ENCODE data around the gene IL34.

The IL34 gene

GRCh38 chr16:70600730-70601129, 45.6 kb upstream of the IL34 start:
- Histone ChIP-seq H3K9me3 (ENCODE audit: low read length) (no peaks in the 10 kb centered on the region), H3K4me3 (ENCODE audit: low read depth, low read length, poor library complexity, severe bottlenecking) (no peak overlapping the region), H3K27me3 (ENCODE audit: insufficient read depth, low read length) (no peaks in the 10 kb centered on the region; the same call in 1 of the 2 replicates), H3K9me2 (ENCODE audit: low read depth, low read length) (no peaks in the 10 kb centered on the region), H3K79me2 (ENCODE audit: insufficient read depth, low read length) (no peaks in the 10 kb centered on the region), H3K4me2 (ENCODE audit: low read length) (no peak overlapping the region), H3K4me1 (ENCODE audit: insufficient read depth, low read length, severe bottlenecking) (no peaks in the 10 kb centered on the region), H3K9ac (ENCODE audit: low read length) (no peak overlapping the region), H3K27ac (ENCODE audit: low read depth, low read length, poor library complexity, severe bottlenecking) (no peak overlapping the region), H4K20me1 (ENCODE audit: insufficient read depth, low read length) (no peaks in the 10 kb centered on the region), H3K36me3 (ENCODE audit: insufficient read depth, low read length) (no peaks in the 10 kb centered on the region), H3F3A (ENCODE audit: insufficient read depth, low read length) (no peaks in the 10 kb centered on the region), H2AFZ (ENCODE audit: low read length) (no peak overlapping the region)
- TF ChIP-seq EZH2 (IDR thresholded peaks at IDR 0.05; ENCODE audit: borderline replicate concordance, low read length) (no peak), CTCF (IDR thresholded peaks at IDR 0.05; ENCODE audit: low read length) (no peak)

DNA sequence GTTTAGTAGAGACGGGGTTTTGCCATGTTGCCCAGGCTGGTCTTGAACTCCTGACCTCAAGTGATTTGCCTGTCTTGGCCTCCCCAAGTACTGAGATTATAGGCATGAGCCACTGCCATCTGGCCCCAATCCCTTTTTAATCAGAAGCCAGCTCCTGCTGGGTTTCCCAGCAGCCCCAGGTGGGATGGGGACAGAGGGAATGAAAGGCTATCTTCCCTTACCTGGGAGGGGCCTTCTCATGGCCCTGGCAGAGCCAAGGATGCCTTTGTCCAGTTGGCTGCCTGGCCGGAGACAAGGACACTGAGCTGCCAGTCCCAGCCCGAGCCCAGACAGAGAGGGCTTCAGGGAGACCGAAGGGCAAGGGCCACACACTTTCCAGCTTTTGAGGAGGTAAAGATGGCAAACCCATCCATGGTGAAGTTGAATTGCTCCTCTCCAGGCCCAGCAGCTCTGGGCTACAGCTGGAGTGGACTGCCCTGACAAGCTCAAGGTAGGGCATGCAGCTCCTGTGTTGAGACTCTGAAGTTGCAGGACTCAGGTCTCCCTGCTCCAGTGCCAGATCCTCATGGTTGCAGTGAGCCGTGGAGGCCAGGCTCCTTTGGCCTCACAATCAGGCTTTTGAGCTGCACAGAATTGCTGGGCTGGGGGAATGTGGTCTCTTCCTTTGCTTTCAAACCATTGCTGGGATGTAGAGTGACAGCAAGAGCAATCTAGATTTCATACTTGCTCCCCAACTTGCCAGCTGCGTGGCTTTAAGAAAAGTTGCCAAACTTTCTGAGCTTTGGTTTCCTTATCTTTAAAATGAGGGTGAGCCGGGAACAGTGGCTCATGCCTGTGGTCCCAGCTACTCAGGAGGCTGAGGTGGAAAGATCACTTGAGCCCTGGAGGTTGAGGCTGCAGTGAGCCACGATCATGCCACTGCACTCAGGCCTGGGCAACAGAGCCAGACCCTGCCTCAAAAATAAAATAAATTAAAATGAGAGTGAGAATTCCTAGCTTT, 44.5 kb upstream of the IL34 start:
- Histone ChIP-seq H3K9me3 (ENCODE audit: low read length) (no peaks in the 10 kb centered on the region), H2AFZ (ENCODE audit: low read length) (no peak overlapping the region), H3F3A (ENCODE audit: insufficient read depth, low read length) (no peaks in the 10 kb centered on the region), H3K27ac (ENCODE audit: low read depth, low read length, poor library complexity, severe bottlenecking) (no peak overlapping the region), H3K4me2 (ENCODE audit: low read length) (no peak overlapping the region), H3K9ac (ENCODE audit: low read length) (no peak overlapping the region), H3K4me1 (ENCODE audit: insufficient read depth, low read length, severe bottlenecking) (no peaks in the 10 kb centered on the region), H3K36me3 (ENCODE audit: insufficient read depth, low read length) (no peaks in the 10 kb centered on the region), H3K27me3 (ENCODE audit: insufficient read depth, low read length) (no peaks in the 10 kb centered on the region; the same call in 1 of the 2 replicates), H4K20me1 (ENCODE audit: insufficient read depth, low read length) (no peaks in the 10 kb centered on the region), H3K4me3 (ENCODE audit: low read depth, low read length, poor library complexity, severe bottlenecking) (no peak overlapping the region), H3K79me2 (ENCODE audit: insufficient read depth, low read length) (no peaks in the 10 kb centered on the region), H3K9me2 (ENCODE audit: low read depth, low read length) (no peaks in the 10 kb centered on the region)
- TF ChIP-seq EZH2 (IDR thresholded peaks at IDR 0.05; ENCODE audit: borderline replicate concordance, low read length): no peak
- no peak for TF ChIP-seq CTCF (IDR thresholded peaks at IDR 0.05; ENCODE audit: low read length)

DNA sequence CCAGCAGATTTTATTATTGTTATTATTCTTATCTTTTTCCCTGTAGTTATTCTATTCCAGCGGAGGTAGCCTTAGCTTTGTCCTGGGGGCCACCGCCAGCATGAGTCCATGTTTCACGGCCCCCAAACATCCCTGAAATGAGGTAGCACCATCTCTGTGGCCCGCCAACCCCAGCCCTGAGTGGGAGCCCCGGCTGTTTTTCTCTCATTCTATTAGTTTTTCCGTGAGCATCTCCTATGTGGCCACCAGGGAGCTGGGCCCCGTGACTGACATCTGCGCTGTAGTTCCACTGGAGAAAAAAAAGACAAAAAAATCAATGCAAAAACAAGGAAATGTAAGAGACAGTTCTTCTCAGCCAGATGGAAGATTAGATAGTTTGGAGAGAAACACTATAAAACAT, 43.5 kb upstream of the IL34 start:
- Histone ChIP-seq H3K9ac (ENCODE audit: low read length) (no peak overlapping the region), H3K4me2 (ENCODE audit: low read length) (no peak overlapping the region), H2AFZ (ENCODE audit: low read length) (no peak overlapping the region), H3K9me3 (ENCODE audit: low read length) (no peaks in the 10 kb centered on the region), H3K36me3 (ENCODE audit: insufficient read depth, low read length) (no peaks in the 10 kb centered on the region), H3K4me3 (ENCODE audit: low read depth, low read length, poor library complexity, severe bottlenecking) (no peak overlapping the region), H3K27ac (ENCODE audit: low read depth, low read length, poor library complexity, severe bottlenecking) (no peak overlapping the region), H3K4me1 (ENCODE audit: insufficient read depth, low read length, severe bottlenecking) (no peaks in the 10 kb centered on the region), H3K27me3 (ENCODE audit: insufficient read depth, low read length) (no peaks in the 10 kb centered on the region; the same call in 1 of the 2 replicates), H3K9me2 (ENCODE audit: low read depth, low read length) (no peaks in the 10 kb centered on the region), H3K79me2 (ENCODE audit: insufficient read depth, low read length) (no peaks in the 10 kb centered on the region), H4K20me1 (ENCODE audit: insufficient read depth, low read length) (no peaks in the 10 kb centered on the region), H3F3A (ENCODE audit: insufficient read depth, low read length) (no peaks in the 10 kb centered on the region)
- TF ChIP-seq EZH2 (IDR thresholded peaks at IDR 0.05; ENCODE audit: borderline replicate concordance, low read length) (no peak), CTCF (IDR thresholded peaks at IDR 0.05; ENCODE audit: low read length) (no peak)

Data from OCI-LY1 (cell line).